HTR-8/SVneo (cell line): ENCODE results near the gene TCF4.

Experiments used
- DNase-seq: peaks from one replicate; pipeline ENCODE4 v3.0.0; 2011; ENCODE audit warnings: low spot score, mixed read lengths; ENCODE audit not compliant: insufficient read length
- FAIRE-seq: peaks from 2 replicates; lab custom pipeline; 2011; peaks lifted over from hg19 to GRCh38; lab: Jason Lieb, UNC

Gene TCF4

GRCh38 chr18:55510809-55511208 is 77.2 kb downstream of the TCF4 start:
- DNase-seq (no peak), FAIRE-seq (no peak)

GRCh38 chr18:55509631-55510324 is 78.2 kb downstream of the TCF4 start:
- no peak for FAIRE-seq

DNA sequence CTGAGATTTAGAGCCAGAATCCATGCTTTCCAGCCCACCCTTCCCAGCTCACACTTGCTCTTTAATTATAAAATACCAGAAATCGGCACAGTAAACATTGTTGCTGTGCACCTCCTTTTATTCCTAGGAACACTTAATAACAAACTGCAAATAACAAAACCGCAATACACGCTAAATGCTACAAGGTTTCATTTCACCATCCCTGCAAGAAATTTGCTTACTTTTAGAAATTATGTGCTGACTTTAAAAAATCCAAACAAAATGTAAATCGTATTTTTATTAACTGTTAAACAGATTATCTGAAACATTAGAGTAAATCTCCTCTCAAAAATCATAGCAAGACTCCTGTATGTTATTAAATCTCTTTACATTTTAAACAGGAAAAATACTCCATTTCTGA is 79.3 kb downstream of the TCF4 start:
- FAIRE-seq (no peak), DNase-seq (no peak)

More at GRCh38 chr18:55509631-55510324, 78.2 kb downstream of the TCF4 start:
- DNase-seq = no peak

DNA sequence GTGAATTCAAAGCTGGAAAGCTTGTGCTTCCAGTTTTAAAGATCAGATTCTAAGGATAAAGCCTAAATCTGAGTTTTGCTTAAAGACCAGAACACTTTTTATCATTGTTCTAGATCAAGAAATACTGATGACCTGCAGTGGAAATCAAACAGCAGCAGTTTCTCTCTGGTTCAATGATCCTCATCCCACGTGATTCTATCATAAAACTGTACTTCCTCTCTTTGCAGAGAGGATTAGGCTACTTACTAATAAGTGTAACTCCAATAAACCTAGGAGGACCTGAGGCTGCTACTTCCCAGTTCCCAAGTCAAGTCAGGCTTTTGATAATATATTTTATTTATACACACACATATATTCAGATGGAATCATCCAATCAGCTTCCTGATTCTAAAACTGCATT is 81.9 kb downstream of the TCF4 start:
- DNase-seq (no peak), FAIRE-seq (no peak)

DNA sequence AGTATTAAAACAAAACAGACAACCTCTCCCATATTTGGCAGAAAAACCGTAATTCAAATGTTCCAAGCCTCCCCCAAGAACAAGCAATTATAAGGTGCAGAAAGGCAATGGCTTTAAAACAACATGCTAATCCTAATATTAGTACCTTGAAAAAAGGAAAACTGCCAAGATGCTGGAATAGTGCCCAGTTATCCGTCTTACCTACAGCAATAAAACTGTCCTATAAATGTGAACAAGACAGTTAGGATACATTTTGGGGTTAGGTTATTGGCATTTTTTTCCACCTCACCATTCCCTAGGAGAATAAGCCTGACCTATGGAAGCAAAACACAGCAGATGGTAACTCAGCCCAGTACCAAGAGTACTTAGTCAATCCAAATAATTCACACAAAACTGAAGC is 83.2 kb downstream of the TCF4 start:
- FAIRE-seq (no peak), DNase-seq (no peak)

DNA sequence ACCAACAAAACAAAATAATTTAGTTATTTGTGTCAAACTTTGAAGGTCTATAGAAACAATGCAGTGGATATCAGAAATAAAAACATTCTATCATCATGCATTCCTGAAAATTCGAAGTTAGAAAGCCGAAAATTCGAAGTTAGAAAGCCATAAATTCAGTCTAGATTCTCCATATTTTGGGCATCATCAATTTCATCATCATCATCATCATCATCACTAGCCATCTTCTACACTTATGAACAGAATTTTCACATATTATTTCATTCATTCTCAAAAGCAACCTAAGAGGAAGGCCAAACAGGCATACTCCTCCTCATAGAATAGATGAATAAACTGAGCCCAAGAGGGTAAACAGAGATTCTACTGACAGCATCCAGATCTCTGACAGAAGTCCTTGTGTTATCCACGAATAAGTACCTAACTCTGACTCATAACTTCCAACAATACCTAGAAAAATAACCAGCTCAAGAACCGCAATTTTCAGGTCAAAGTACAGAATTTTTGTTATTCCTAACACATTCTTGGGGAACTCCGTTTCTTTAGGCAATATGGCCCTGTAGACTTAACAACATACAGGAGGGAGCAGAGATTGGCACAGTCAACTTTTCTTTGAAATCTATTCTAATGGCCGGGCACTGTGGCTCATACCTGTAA is 84.7 kb downstream of the TCF4 start:
- no peak for FAIRE-seq
- no peak for DNase-seq

- DNase-seq = no peak
- no peak for FAIRE-seq
These were observed 85.8 kb downstream of the TCF4 start for GRCh38 chr18:55501982-55502710.

GRCh38 chr18:55501579-55501978 is 86.4 kb downstream of the TCF4 start:
- no peak for FAIRE-seq

DNA sequence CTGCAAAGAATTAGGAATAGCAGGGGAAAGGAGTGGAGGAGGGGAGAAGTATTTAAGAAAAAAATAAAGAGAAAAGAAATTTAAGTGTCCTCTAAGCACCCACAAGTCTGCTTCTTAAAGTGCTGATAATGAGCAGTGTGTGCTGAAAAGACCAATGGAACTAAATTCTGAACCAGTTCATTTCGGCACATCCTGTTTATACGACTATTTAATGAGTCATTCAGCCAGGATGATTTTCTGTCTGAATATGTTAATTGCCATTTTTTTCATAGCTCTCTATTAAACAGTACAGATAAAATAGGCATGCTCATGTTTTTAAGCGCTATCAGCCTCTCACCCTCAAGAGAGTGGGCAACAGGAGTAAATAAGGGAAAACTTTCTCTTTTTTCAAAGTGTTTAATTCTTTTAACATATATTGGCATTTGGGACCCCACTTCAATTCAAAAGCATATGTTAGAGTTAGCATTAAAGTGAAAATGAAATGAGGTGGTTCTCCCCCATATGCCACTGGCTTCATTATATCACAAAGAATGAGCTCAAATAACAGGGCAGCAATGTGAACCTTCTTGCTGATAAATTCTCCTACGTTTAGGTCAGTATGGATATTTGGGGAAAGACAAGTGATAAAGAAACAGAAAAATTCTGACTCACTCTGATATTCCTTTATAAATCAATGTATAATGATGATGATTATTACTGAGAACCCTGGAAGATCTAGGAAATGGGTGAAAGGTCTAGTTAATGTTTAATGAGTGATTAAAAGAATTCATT is 87.5 kb downstream of the TCF4 start:
- DNase-seq (no peak), FAIRE-seq (no peak)

More at GRCh38 chr18:55501579-55501978, 86.4 kb downstream of the TCF4 start:
- DNase-seq = no peak

- no peak for FAIRE-seq
These were observed 88.5 kb downstream of the TCF4 start for GRCh38 chr18:55499526-55499925.

DNA sequence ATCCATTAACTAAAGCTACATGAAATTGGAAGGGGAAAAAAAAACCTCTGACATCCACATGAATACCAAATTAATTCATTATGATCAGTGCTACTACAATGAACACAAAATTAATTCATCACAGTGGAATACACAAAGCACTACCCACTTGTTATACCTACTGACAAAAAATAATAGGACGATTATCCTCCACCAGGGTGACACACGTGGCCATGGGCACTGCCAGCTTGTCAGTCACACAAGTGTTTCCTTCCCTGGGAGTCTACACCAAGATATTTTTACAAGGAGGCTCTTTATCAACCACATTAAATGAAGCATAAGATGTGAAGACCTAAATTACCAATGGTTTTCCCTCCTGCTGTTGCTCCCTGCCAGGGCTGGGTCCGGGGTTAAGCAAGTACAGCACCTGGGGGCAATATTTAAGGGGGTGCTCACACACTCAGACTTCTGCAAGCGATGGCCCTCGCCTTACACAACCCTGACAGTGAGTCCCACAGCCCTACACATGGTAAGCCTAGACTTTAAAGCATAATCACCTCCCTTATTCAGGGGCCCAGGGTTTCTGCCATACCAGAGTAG is 90.1 kb downstream of the TCF4 start:
- DNase-seq = no peak
- no peak for FAIRE-seq

More at GRCh38 chr18:55499526-55499925, 88.5 kb downstream of the TCF4 start:
- DNase-seq = no peak

- DNase-seq = no peak
- FAIRE-seq = no peak
These were observed 93.1 kb downstream of the TCF4 start for GRCh38 chr18:55494899-55495298.

DNA sequence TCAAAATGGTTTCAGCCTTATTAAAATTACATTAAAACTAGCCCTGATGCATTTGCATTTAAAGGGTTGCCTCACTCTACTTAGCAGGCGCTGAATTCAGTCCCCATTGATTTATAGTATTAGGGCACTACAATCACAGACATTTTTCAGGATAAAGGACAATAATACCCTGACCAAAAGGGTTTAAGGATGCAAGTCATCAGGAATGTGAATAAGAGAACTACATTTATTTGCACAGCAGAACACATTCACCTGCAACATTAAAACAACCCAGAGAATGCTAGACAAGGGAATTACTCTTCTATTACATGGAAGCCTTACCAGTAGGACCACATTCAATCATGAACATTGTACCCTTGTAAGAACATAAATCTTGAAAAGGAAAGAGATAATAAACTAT is 93.6 kb downstream of the TCF4 start:
- DNase-seq (no peak), FAIRE-seq (no peak)

DNA sequence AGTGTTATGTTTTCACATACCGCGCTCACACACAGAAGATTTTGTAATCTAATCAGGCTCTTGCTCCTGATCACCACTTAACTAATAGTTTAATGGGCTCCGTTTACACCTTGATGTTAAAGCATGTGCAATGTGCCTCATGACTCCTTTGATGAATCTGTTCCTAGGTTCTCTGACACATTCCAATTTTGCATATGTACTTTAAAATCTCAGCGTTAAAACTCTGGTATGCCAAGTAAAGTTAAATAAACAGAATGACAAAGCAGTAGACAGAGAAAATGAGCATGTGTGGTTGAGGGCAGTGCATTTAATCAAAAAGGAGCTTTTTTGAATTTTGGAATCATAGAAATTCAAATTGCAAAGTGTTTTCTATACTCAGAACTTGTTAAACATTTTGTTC is 96.4 kb downstream of the TCF4 start:
- FAIRE-seq (no peak), DNase-seq (no peak)

DNA sequence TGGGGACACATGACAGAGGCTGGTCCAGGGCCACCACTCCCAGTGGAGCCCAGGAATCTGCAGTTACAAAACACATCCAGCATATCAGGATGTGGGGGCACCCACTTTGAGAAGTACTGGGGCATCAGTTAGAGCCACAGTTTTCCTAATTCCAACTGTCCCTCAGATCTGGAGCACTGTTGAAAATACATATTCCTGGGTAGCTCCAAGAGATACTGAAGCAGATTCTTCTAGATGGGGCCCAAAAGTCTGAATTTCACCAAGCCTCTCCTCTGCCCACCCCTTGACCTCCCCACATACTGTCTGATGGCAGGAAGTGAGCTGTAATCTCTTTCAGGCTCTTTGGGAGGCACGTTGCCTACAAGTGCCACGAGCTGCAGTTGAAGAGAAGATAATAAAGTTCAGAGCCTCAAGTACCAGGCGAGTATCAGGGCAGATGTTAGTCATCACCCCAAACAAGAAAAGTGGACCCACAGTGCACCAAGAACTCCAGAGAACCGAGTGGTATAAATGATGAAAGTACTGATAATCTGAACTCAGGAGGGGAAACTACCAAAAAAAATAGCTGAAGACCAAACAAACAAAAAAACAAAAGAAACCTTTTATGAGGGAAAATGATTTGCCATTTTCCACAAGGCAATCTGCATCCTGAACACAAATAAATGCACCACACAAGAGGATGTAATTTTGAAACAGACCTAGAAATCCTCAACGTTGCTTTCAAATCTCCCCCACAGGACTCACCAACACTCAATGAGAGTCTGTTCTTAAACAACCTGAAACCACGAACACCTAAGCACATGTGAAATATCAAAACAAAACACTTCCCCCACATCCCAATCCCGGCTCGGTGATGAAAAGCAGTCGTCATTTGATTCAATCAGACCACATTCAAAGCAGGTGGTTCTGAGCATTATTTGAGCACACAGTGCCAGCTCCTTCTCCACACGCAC is 98.7 kb downstream of the TCF4 start:
- FAIRE-seq (no peak), DNase-seq (no peak)

DNA sequence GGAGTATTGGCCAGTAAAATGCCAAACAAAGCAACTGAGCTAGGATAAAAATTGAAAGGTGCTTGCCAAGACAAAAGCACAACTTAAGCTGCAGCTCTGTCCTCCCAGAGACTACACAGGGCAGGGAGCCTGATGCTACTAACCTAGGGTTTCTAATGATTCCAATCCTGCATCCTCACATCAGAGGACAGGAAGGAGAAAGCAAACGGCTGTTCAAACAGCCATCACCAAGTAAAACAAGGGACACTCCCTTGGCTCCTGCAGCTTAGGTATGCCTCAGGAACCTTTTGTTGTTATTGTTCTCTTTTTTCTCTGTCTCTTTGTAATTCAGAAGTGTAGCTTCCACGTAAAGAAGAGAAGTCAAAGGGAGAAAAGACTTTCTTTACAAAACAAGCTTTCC is 99.5 kb downstream of the TCF4 start:
- no peak for DNase-seq
- FAIRE-seq = no peak

GRCh38 chr18:55487997-55488396 is 100.0 kb downstream of the TCF4 start:
- DNase-seq = no peak
- FAIRE-seq = no peak

DNA sequence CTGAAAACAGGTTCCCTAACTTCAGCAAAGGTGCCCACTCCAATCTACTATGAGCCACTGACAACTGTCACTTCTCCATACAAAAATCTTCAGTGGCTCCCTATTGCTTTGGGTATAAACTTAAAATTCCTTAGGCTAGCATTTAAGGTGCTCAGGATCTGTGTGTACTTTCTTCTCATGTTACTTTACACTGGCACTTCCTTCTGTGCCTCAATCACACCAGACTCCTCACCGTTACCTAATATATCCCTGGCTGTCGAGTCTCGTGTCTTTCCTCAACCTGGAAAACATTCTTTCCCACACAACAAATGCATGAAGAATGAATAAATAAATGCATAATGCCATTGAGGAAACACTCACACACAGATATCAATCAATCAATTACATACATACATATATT is 101.1 kb downstream of the TCF4 start:
- DNase-seq = no peak
- no peak for FAIRE-seq

- no peak for DNase-seq
- FAIRE-seq = no peak
These were observed 102.3 kb downstream of the TCF4 start for GRCh38 chr18:55485666-55486065.
